Measurements from ENCODE around the gene SNRPD3. TPM values are rescaled to one million over a fixed set of nuclear protein-coding genes. Genes with fewer than 3 reads are reported as not detected.

Gene SNRPD3
- 142 to 280 TPM (median 171 TPM) in 5 replicates for total RNA-seq (2022; extraction: Qiagen RNA extraction; ENCODE audit: low read depth)

GRCh38 chr22:24555165-24556039, at the start of gene SNRPD3:
Gene SNRPD3 (plus strand): TSS chr22:24555999. CDS start chr22:24557675, 1,676 bp downstream.

GRCh38 chr22:24554313-24555164, 1.3 kb upstream of the SNRPD3 start, which contains the start of gene GUCD1:
Gene GUCD1 (minus strand): TSS chr22:24555138. CDS start chr22:24554991, 147 bp downstream.

DNA sequence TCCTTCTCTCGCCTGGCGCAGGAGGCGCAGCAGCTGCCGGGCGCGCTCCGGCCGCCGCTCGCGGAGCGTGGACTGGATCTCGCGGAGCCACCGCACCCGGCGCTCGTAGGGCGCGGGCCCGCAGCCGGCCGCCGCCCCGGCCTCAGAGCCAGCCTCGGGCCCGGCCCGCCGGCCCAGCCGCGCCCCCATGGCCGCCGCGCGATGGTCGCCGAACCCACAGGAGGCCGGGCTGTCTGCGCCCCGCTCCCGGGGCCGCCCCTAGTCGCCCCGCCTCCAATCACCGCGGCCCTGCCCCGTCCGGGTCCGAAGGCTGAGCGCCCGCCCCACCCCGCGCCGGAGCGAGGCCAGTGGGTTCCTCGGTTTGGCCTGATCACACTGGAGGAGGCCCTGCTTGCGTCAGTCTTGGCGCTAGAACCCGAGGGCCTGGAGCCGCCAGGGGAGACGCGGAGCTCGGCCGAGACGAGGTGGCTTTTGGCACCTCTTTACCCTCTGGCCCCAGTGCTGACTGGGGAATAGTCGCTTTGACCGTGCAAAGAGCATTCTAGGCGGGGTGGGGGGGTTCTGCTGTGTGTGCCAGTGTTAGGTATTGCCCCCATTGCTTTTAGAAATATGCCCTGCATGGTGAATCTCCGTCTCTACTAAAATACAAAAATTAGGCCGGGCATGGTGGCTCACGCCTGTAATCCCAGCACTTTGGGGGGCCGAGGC, 37.2 kb downstream of the SNRPD3 start, which contains the start of gene LRRC75B:
Gene LRRC75B, minus strand, starts transcription at position 223 of the 708 bp plus-strand sequence. Its CDS starts 34 bp downstream, at position 189.

DNA sequence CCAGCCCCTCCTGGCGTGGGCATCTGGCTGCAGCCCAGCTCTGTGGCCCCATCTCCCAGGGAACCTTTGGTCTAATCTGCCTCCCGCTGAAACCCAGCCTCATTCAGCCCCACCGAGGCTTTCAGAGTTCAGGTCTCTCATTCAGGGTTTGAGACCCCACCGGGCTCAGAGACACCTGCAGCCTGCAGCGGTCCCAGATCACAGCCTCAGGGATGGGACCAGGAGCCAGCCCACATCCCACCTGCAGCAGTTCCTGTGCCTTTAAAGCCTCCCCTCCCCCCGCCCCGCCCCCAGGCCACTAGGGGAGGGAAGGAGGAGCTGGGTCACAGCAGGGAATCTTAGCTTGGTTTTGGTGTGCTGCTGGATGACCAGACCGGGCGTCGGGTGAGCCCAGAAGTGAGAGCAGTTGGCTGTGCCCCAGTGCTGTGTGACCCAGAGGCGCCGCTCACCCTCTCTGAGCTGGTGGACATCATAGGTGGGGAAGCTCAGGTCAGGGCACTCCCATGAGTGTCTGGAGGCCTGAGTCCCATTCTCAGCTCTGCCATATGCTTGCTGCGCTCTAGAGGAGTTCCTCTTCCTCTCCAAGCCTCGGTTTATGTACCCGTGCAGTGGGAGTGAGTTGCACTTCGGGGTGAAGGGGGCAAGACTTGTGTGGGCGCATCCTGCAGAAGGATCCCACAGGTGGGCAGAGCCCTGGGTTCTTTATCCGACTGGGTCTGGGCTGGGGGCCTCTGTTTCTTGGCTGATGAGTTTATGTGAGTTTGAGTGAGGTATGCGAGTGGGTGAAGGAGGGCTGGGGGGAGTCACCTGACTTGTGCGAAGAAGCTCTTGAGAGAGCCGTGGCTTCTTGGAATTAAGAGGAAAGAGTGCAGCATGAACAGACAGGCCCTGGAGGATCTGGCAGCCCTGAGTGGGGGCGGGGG, 47.3 kb downstream of the SNRPD3 start, which contains the start of gene GGT1:
Gene GGT1, plus strand, starts transcription at position 347 of the 923 bp plus-strand sequence. CDS start 7,889 bp downstream, outside the sequence.

Other genes with a start within 250 kb of the SNRPD3 start
- 0.71 to 1.5 TPM (median 0.94 TPM) in 5 replicates for gene ADORA2A, start 128.4 kb upstream of the SNRPD3 start, total RNA-seq (2022; extraction: Qiagen RNA extraction; ENCODE audit: low read depth)
- gene UPB1, start 60.7 kb upstream of the SNRPD3 start, total RNA-seq (2022; extraction: Qiagen RNA extraction; ENCODE audit: low read depth), result not detected in 5 replicates
- gene GUCD1, start 861 bp upstream of the SNRPD3 start, total RNA-seq (2022; extraction: Qiagen RNA extraction; ENCODE audit: low read depth), result 45.0 to 52.1 TPM (median 49.2 TPM) in 5 replicates
- gene LRRC75B, start 37.1 kb downstream of the SNRPD3 start, total RNA-seq (2022; extraction: Qiagen RNA extraction; ENCODE audit: low read depth), result 4.8 to 10.2 TPM (median 8.9 TPM) in 5 replicates
- 82.2 to 110 TPM (median 102 TPM) in 5 replicates for gene GGT1, start 47.2 kb downstream of the SNRPD3 start, total RNA-seq (2022; extraction: Qiagen RNA extraction; ENCODE audit: low read depth)
- gene PIWIL3, start 218.7 kb downstream of the SNRPD3 start, total RNA-seq (2022; extraction: Qiagen RNA extraction; ENCODE audit: low read depth), result not detected in 5 replicates